CD4-positive, alpha-beta T cell treated with Interleukin-21 for 1 hour (primary cell): ENCODE results near the gene PARD3.
"Not testable (repeated sequence)": the region's sequence is repeated elsewhere in the genome, so short reads cannot be mapped to it uniquely, and the experiment has no call there.

Experiments
- DNase-seq: peaks from one replicate; pipeline ENCODE4 v3.0.0-alpha.2; 2020

PARD3 gene

GRCh38 chr10:34709637-34710390, 105.3 kb downstream of the PARD3 start:
- DNase-seq = no peak

DNA sequence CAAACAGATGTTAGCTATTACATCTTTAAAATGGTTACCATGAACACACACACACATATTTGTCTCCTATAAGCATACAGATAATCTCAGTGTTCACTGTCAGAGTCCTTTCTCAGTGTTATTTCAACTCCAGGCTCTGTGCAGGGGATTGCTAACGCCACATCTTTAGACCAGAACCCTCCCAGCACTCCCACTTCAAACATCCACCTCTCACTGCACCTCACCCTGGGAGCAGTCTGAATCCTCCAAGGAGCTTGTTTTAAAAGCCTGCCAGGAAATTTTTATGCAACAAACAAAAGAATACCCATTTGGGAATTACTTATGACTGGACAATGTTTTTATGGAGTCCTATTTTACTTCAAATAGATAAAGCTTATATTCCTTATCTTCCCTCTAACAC, 107.4 kb downstream of the PARD3 start:
- no peak for DNase-seq

GRCh38 chr10:34706992-34707391, 108.1 kb downstream of the PARD3 start:
- DNase-seq = not testable (repeated sequence)

DNA sequence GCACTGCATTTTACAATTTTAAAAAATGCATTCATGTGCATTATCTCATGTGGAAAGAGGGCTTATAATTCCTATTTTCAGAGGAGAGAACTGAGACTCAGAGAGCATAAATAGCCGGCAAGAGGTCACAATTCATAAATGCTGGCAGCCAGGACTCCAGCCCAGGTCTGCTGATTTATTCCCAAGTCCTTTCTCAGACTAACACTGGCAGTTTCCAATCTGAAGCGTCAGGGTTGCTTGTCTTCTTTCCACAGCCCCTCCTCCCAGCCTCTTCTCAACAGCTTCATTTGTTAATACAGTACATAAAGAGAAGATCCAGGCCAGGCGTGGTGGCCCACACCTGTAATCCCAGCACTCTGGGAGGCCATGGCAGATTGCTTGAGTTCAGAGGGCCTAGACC, 108.9 kb downstream of the PARD3 start:
- DNase-seq = no peak

DNA sequence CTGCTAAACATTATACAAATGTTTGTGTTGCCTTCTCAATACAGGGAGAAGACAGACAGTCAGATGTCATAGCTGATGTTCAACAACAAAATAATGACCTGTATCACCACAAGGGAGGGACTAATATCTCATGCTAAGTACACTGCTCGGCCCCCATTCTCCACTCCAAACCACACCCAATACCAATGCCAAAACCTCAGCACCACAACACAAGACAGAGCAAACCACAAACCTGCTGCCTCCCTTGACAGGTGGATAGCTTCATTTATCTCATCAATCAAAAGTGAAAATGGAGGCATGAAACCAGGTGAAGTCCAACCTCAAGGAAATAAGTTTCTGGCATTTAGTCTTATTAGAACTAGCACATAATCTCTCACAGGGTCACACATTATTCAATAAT, 109.5 kb downstream of the PARD3 start:
- DNase-seq = no peak

DNA sequence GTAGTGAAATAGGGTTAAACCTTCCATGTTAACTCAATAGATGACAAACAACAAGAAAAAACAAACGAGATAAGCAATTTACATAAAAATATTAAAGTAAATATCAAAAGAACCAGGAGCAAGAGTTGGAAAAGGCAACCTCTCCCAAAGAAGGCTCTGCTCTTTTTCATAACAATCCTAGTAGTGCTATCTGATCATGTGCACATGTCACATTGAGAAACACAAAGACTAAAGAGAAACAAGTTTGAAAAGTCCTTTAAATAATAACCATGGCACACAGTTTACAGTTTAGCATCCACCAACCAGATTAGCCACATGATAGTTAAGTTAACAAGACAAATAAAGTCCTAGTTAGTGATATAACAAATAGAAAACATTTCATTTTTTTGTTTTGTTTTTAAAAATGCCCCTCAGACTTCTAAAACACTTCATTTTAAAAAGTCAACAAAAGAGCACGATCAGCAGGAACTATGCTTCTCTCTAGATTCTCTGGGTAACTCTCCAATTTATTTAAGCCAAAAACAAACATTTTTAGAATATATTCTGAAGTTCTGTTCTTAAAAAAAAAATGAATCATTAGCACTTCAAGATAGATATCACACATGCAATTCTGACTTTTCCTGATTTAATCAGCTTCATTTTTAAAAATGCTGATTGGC, 110.4 kb downstream of the PARD3 start:
- no peak for DNase-seq

DNA sequence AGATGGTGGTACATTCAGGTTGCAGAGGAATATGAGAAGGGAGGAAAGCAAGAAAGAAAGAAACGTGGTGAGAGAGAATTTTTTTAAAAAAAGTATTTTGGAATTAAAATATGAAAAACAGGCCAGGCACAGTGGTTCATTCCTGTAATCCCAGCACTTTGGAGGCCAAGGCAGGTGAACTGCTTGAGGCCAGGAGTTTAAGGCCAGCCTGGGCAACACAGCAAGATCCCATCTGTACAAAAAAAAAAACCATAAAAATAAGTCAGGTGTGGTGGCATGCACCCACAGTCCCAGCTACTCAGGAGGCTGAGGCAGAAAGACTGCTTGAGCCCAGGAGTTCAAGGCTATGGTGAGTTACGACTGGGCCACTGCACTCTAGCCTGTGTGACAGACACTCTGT, 112.1 kb downstream of the PARD3 start:
- no peak for DNase-seq

DNA sequence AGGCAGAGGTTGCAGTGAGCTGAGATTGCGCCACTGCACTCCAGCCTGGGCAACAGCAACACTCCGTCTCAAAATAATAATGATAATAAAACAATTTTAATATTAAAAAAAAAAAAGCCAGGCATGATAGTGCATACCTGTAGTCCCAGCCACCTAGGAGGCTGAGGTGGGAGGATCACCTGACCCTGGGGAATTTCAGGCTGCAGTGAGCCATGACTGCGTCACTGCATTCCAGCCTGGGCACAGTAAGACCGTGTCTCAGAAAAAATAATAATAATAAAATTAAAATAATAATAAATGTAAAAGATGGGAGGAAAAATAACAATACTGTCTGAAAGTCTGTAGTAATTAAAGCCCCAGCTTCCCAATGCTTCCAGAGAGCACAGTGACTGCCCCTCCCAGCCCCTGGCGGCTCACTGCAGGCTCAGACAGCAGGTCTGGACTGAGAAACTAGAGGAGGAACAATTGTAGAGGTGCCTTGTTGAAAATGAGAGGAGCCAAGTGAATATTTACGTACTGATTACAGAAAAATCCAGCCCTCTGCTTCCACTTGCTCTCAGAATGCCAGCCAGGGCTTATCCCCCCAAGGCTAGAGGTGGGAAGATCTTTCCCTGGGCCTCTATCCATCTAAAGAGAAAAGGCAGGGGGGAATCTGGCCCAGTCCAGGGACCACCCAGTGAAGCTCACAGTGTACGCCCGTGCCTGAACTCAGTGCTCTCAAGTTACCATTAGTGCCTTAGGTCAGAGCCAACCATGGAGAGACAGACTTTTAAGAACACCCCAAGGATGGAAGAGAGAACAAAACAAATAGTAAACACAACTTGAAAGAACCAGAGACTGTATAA, 112.8 kb downstream of the PARD3 start:
- no peak for DNase-seq

DNA sequence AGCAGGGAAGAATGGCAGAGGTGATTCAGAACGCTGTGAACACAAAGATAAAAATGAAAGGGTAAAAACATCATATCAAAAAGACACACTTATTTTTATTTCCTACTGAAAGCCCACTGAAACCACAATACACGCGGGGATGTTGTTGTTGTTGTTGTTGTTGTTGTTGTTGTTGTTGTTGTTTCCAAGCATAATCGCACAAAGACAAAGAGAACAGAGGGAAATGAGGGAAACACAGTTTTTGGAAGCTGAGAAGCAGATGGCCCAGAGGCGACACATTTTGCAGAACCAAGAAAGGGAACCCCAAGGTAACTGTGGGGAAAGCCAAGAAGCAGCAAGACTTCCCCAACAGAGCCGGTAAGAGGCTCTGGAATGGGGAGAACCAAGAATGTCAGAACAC, 113.9 kb downstream of the PARD3 start:
- no peak for DNase-seq

GRCh38 chr10:34700752-34701151, 114.3 kb downstream of the PARD3 start:
- not testable (repeated sequence) for DNase-seq

GRCh38 chr10:34699904-34700517, 115.1 kb downstream of the PARD3 start:
- no peak for DNase-seq

GRCh38 chr10:34698979-34699378, 116.1 kb downstream of the PARD3 start:
- no peak for DNase-seq

DNA sequence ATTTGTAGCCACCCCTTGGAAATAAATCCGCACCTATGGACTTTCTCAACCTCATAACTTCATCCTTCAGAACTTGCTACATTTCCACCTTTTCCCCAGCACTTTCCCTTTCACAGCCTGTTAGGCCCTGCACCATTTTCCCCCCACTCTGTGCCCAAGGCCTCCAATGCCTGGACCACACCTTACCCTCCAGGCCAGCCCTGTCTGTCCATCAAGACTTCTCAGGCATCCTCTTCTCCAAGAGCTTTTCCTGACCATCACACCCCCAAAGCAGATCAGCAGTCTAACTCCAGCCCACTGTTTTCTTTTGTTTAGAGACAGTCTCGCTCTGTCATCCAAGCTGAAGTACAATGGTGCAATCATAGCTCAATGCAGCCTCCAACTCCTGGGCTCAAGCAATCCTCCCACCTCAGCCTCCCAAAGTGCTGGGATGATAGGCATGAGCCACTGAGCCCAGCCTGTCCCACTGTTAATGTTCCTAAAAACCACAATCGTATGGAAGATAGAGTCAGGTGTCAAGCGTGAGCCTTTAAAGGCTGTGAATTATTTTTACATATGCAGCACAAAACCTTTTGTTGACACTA, 116.8 kb downstream of the PARD3 start:
- no peak for DNase-seq

DNA sequence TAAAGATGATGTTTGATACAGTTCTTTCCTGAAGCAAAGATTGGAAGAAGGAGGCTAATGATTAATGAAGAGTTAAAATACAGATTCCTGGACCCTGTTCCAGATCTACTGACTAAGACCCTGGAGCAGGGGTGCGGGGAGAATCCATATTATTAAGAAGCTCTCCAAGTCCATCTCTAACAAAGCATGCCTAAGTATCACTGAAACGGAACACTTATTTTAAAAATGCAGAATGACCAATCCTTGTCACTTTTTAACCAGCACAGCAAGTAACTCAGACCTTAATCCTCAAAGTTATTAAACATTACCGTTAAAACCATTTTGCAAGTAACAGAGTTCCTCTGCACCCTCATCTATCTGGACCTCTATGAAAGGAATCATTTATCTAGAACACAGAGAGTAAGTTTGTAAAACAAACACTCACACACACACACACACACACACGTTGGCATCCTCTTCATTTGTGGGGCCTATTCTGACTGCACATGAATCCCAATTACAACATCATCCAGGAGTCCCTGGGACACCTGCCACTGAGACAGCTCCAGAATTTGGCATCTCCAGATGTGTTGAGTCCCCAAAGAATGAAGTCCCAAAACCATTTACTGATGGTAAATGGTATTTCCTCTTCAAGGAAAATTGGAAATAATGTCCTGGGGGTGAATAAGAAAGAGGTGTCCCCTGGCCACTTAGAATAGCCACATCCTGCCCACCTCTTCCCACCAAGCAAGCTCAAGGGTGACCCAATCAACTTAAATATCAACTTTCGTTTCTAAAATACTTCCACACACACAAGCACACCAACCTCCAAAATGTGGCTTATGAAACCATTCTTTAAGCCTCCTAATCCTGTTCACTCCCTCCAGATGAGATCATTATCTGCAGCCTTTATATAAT, 117.5 kb downstream of the PARD3 start:
- DNase-seq = no peak

DNA sequence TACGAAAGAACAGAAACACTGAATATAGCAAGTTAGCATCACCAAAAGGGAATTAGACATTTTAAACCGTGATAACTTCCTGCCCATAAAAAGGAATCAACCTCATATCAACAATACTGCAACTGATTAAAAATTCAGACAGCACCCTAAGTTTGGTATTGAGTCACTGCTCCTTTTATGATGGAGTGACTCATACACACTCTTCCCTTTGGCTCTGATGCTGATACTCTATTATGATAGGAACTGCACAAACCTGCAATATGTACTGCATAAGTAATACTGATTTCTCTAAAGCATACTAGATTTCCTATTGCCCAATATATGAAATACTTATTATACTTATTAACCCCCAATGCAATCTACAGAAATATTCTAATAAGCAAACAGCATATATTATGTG, 118.7 kb downstream of the PARD3 start:
- no peak for DNase-seq

DNA sequence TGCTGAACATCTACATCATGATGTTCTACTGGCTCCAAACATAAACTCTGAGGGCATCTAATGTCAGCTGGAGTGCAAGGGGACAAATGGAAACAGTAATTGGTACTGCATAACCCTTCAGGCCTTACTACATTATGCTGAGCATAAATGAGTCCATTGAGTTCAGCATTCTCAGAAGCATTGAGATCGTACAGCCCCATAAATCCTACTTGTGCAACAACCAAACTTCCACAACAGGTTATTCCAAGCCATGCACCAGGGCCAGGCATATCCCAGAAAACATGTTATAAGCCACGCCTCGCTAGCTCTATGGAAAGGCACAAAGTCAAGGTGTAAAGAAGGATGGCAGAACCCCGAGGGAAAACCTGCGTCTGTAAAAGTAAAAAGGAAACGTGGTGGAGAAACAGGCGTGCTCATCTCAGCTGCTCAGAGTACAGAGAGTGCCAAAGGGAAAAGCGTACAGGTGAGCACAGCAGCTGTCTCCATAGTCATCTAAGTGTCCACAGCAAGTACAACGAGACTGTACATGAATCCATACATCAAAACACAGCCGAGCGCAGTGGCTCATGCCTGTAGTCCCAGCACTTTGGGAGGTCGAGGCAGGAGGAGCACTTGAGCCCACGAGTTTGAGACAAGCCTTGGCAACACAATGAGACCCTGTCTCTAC, 124.6 kb downstream of the PARD3 start:
- DNase-seq = no peak

GRCh38 chr10:34689053-34689452, 126.0 kb downstream of the PARD3 start:
- DNase-seq = no peak

DNA sequence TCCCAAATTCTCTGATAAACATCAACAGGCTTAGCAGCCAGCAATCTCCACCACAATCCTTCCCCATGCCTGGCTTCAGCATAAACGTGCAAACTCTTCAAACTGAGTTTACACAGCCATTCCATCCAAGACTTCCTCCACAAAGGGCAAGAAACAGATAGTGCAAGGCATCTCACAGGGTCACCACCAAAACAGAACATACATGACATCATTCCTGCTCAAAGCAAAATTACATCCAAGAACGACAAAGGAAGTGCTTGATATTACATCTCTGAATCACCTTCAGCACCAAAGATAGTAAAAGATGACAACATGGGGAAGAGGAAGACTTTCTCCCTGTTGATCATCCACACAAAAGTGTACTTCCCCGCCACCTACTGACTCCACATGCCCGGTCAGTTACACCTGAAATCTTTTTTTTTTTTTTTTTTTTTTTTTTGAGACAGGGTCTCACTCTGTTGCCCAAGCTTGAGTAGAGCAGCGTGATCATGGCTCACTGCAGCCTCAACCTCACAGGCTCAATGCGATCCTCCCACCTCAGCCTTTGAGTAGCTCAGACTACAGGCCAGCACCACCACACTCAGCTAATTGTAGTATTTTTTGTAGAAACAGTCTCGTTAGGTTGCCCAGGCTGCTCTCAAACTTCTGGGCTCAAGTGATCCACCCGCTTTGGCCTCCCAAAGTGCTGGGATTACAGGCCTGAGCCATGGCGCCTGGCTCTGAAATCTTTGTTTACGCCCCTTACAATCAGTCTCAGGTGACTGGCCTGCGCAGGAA, 127.5 kb downstream of the PARD3 start:
- no peak for DNase-seq

GRCh38 chr10:34682580-34682979, 132.5 kb downstream of the PARD3 start:
- no peak for DNase-seq

- DNase-seq = no peak
Measured at GRCh38 chr10:34681933-34682332, 133.2 kb downstream of the PARD3 start.
